ENCODE results near the gene VGF. TPM values are rescaled to one million over a fixed set of nuclear protein-coding genes. Genes with fewer than 3 reads are reported as not detected.

VGF gene
- polyA plus RNA-seq, 1 donor (not counting 4 experiments of a cell fraction or from before 2014, with no cell fraction given), result 0.04 TPM

DNA sequence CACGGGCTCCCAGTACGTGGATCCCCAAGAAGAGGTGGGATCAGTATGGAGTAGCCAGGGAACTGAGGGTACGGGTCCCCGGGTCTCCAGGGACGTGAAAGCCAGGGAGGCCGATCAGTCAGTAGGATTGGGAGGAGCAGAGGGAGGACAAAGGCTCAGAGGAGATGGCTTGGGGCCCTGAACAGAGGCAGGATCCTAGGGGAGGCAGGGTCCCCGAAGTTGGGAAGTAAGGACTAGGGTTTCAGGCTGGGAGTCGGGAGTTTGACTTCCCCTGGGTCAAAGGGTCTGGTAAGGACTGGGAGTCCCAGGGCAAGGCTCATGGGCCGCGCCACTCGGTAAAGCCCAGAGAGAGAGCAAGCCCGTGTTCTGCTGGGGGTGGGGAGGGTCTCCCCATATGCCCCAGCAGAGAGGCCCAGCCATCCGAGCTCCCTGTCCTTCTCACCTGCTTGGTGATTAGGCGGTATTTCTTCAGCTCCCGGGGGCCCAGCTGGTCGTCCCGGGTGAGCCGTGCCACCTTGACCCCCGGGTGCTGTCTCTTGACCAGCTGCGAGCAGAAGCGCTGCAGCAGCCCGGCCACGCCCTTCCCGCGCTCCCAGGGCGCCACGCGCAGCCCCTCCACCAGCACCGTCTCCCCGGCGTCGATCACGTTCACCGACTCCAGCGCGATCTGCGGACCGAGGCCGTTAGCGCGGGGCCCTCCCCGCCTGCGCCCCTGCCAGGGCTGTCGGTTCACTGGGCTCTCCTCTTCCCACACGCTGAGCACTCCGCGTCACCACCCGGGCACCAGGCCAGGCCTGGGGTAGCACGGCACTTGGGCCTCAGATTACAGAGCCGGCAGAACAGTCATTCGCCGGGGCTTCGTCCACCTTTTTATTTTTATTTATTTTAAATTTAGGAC, 7.7 kb upstream of the VGF start:
- peaks cover 26% of the 10 kb centered on the region for H3K4me1 ChIP-seq (ENCODE audit: control insufficient read depth, extremely low read depth, insufficient read depth, low read length)
- H3K27me3 ChIP-seq (ENCODE audit: control insufficient read depth, extremely low read depth, insufficient read depth, low read length), result peaks cover 89% of the 10 kb centered on the region
- no peaks in the 10 kb centered on the region for H3K36me3 ChIP-seq (ENCODE audit: control insufficient read depth in 2 of 2, extremely low read depth in 1 of 2, insufficient read depth in 2 of 2, low read length in 2 of 2)
- H3K4me2 ChIP-seq (ENCODE audit: control insufficient read depth, extremely low read depth, insufficient read depth, low read depth, low read length), result peak overlapping the region; percentile 58
- H4K20me1 ChIP-seq (ENCODE audit: control insufficient read depth, extremely low read depth, insufficient read depth, low read length), result peaks cover 3% of the 10 kb centered on the region
- no peaks in the 10 kb centered on the region for H3K9me3 ChIP-seq (ENCODE audit: control insufficient read depth, low read depth, low read length)
- dilution Hi-C loops (cut with MboI; ENCODE audit: extremely low pct_ligation_motif_present, low sequenced_read_pairs), result no loop called here
- H3K9me1 ChIP-seq (ENCODE audit: control insufficient read depth, extremely low read depth, insufficient read depth, low read length), result no peaks in the 10 kb centered on the region
- no peaks in the 10 kb centered on the region for H3K79me2 ChIP-seq (ENCODE audit: control insufficient read depth, insufficient read depth, low read length)
- no peak overlapping the region for H3K27ac ChIP-seq (ENCODE audit: control insufficient read depth, insufficient read depth, low read length)
- no peak overlapping the region for H3K9ac ChIP-seq (ENCODE audit: control insufficient read depth, extremely low read depth, insufficient read depth, low read length)
- DNase-seq (ENCODE audit: low read depth, low spot score) (no peak), FAIRE-seq (no peak)
- TF ChIP-seq EZH2 (IDR thresholded peaks at IDR 0.05; ENCODE audit: low read length), result peak; percentile 97
- TF ChIP-seq, protein P1, sequence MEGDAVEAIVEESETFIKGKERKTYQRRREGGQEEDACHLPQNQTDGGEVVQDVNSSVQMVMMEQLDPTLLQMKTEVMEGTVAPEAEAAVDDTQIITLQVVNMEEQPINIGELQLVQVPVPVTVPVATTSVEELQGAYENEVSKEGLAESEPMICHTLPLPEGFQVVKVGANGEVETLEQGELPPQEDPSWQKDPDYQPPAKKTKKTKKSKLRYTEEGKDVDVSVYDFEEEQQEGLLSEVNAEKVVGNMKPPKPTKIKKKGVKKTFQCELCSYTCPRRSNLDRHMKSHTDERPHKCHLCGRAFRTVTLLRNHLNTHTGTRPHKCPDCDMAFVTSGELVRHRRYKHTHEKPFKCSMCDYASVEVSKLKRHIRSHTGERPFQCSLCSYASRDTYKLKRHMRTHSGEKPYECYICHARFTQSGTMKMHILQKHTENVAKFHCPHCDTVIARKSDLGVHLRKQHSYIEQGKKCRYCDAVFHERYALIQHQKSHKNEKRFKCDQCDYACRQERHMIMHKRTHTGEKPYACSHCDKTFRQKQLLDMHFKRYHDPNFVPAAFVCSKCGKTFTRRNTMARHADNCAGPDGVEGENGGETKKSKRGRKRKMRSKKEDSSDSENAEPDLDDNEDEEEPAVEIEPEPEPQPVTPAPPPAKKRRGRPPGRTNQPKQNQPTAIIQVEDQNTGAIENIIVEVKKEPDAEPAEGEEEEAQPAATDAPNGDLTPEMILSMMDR (optimal IDR thresholded peaks at IDR 0.05 in 1 of 3, IDR thresholded peaks at IDR 0.05 in 1 of 3, conservative IDR thresholded peaks at IDR 0.05 in 1 of 3; ENCODE audit: extremely low read depth in 1 of 3, insufficient read depth in 2 of 3, low read length in 3 of 3), result no peak
- H3K4me3 ChIP-seq (ENCODE audit: control insufficient read depth in 2 of 3, extremely low read depth in 1 of 3, insufficient read depth in 2 of 3, low read depth in 1 of 3, low read length in 3 of 3), result peak overlapping the region in 1 of 3 experiments; percentile 38
- H2AFZ ChIP-seq (ENCODE audit: control insufficient read depth, low read length), result no peak overlapping the region

DNA sequence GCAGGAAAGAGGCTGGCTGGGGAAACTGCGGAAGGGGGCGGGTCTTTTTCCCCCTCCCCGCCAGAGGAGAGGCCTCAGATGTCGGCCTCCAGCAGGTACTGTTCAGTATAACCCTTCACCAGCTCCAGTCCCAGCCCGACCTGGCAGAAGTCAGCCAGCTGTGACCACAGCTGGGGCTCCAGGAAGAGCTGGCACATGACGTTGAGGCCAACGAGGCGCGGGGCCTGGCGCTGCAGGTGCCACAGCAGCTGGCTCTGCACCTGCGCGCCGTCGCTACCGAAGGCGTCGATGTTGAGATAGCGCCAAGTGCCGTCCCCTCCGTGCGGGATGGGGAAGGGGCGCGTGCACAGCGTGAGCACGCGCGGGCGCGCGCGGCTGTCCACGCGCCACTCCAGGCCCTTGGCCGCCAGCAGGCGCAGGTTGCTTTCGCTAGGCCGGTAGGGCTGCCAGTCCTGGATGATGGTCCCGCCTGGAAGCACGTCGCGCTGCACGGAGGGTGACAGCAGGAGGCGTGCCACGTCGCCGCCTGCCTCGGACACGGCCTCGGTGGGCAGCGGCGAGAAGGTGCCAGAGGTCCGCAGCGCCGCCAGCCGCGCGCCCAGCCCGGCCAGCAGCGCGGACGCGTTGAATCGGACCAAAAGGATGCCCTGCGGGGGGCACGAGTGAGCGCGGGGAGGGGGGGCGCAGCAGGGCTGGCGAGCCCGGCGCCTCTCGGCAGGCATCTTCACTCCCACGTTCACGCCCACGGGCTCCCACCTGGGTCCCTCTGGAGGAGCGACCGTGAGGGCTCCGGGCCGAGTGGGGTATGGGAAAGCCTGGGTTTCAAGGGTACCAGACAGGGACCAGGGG, 6.9 kb upstream of the VGF start:
- no peak overlapping the region for H3K4me3 ChIP-seq (ENCODE audit: control insufficient read depth in 2 of 3, extremely low read depth in 1 of 3, insufficient read depth in 2 of 3, low read depth in 1 of 3, low read length in 3 of 3)
- H3K9ac ChIP-seq (ENCODE audit: control insufficient read depth, extremely low read depth, insufficient read depth, low read length), result no peak overlapping the region
- H3K9me1 ChIP-seq (ENCODE audit: control insufficient read depth, extremely low read depth, insufficient read depth, low read length), result no peaks in the 10 kb centered on the region
- H3K4me1 ChIP-seq (ENCODE audit: control insufficient read depth, extremely low read depth, insufficient read depth, low read length), result peaks cover 29% of the 10 kb centered on the region
- peaks cover 3% of the 10 kb centered on the region for H4K20me1 ChIP-seq (ENCODE audit: control insufficient read depth, extremely low read depth, insufficient read depth, low read length)
- H3K27me3 ChIP-seq (ENCODE audit: control insufficient read depth, extremely low read depth, insufficient read depth, low read length), result peaks cover 89% of the 10 kb centered on the region
- dilution Hi-C loops (cut with MboI; ENCODE audit: extremely low pct_ligation_motif_present, low sequenced_read_pairs), result no loop called here
- FAIRE-seq (no peak), DNase-seq (ENCODE audit: low read depth, low spot score) (no peak)
- no peak overlapping the region for H3K27ac ChIP-seq (ENCODE audit: control insufficient read depth, insufficient read depth, low read length)
- no peaks in the 10 kb centered on the region for H3K79me2 ChIP-seq (ENCODE audit: control insufficient read depth, insufficient read depth, low read length)
- H3K4me2 ChIP-seq (ENCODE audit: control insufficient read depth, extremely low read depth, insufficient read depth, low read depth, low read length), result peak overlapping the region; percentile 58
- H2AFZ ChIP-seq (ENCODE audit: control insufficient read depth, low read length), result no peak overlapping the region
- TF ChIP-seq EZH2 (IDR thresholded peaks at IDR 0.05; ENCODE audit: low read length), result peak; percentile 91
- TF ChIP-seq, protein P1 (optimal IDR thresholded peaks at IDR 0.05 in 1 of 3, IDR thresholded peaks at IDR 0.05 in 1 of 3, conservative IDR thresholded peaks at IDR 0.05 in 1 of 3; ENCODE audit: extremely low read depth in 1 of 3, insufficient read depth in 2 of 3, low read length in 3 of 3), result no peak
- H3K36me3 ChIP-seq (ENCODE audit: control insufficient read depth in 2 of 2, extremely low read depth in 1 of 2, insufficient read depth in 2 of 2, low read length in 2 of 2), result no peaks in the 10 kb centered on the region
- no peaks in the 10 kb centered on the region for H3K9me3 ChIP-seq (ENCODE audit: control insufficient read depth, low read depth, low read length)
